Skeletal muscle tissue (tissue), 4 donors: Measurements from ENCODE around the gene GLDC. TPM values are rescaled to one million over a fixed set of nuclear protein-coding genes. Genes with fewer than 3 reads are reported as not detected.
"Not testable (repeated sequence)": the region's sequence is repeated elsewhere in the genome, so short reads cannot be mapped to it uniquely, and the experiment has no call there.

ENCODE experiments used
- H3K27ac ChIP-seq: one replicate; pipeline ENCODE4 v1.7.0; 2013; ENCODE audit warnings: mild to moderate bottlenecking, low read depth, low read length, inconsistent platforms
- H3K27me3 ChIP-seq, 3 donors: one replicate each; pipeline ENCODE4 v1.7.0; 2013; ENCODE audit warnings: low read length in 3 of 3; ENCODE audit not compliant: control insufficient read depth in 3 of 3, insufficient read depth in 3 of 3
- H3K36me3 ChIP-seq, 3 donors: one replicate each; pipeline ENCODE4 v1.7.0; 2013; ENCODE audit warnings: low read length in 3 of 3; ENCODE audit not compliant: control insufficient read depth in 3 of 3, insufficient read depth in 3 of 3
- H3K4me1 ChIP-seq, 3 donors: one replicate each; pipeline ENCODE4 v1.7.0; 2013; ENCODE audit warnings: low read length in 3 of 3, mild to moderate bottlenecking in 3 of 3; ENCODE audit not compliant: control insufficient read depth in 3 of 3, insufficient read depth in 3 of 3
- H3K4me3 ChIP-seq, 3 donors: one replicate each; pipeline ENCODE4 v1.7.0; 2013; ENCODE audit warnings: low read length in 3 of 3
- H3K9ac ChIP-seq, 3 donors: one replicate each; pipeline ENCODE4 v1.7.0; 2013; ENCODE audit warnings: low read length in 3 of 3, mild to moderate bottlenecking in 3 of 3, moderate library complexity in 2 of 3, low read depth in 1 of 3
- H3K9me3 ChIP-seq, 3 donors: one replicate each; pipeline ENCODE4 v1.7.0; 2013; ENCODE audit warnings: low read length in 3 of 3; ENCODE audit not compliant: control insufficient read depth in 3 of 3
- total RNA-seq: library from RNA; depleted of rRNA; stranded (reverse); fragments of >200 nt; gene quantifications from one replicate; pipeline ENCODE4 v1.2.3, GENCODE V29; 2014
- donor health status: Osteomylitis.

GLDC gene
- under 0.01 TPM for total RNA-seq

GRCh38 chr9:6645355-6646292 lies at the start of gene GLDC:
GLDC (minus strand) TSS chr9:6645729; CDS start chr9:6645499, 230 bp downstream.
- no peaks in the 10 kb centered on the region for H3K36me3 ChIP-seq
- peak within 1 kb of the TSS; percentile 67 to 71 (median 67) for H3K4me3 ChIP-seq
- H3K9me3 ChIP-seq, result no peaks in the 10 kb centered on the region
- H3K4me1 ChIP-seq, result peaks cover 4 to 8% (median 5%) of the 10 kb centered on the region in 3 donors
- H3K27me3 ChIP-seq, result peaks cover 0 to 20% (median 8%) of the 10 kb centered on the region in 3 donors
- H3K9ac ChIP-seq, result peak within 1 kb of the TSS in 2 of 3 donors; percentile 50 to 57
- no peak within 1 kb of the TSS for H3K27ac ChIP-seq

GRCh38 chr9:6692881-6693361 lies 47.4 kb upstream of the GLDC start:
- Histone ChIP-seq H3K36me3 (no peaks in the 10 kb centered on the region), H3K9me3 (no peaks in the 10 kb centered on the region), H3K27ac (no peak overlapping the region), H3K27me3 (no peaks in the 10 kb centered on the region), H3K9ac (no peak overlapping the region), H3K4me3 (no peak overlapping the region), H3K4me1 (no peaks in the 10 kb centered on the region)

GRCh38 chr9:6692433-6692832 lies 46.9 kb upstream of the GLDC start:
- Histone ChIP-seq H3K9ac (no peak overlapping the region), H3K9me3 (no peaks in the 10 kb centered on the region), H3K27ac (no peak overlapping the region), H3K27me3 (no peaks in the 10 kb centered on the region), H3K4me1 (no peaks in the 10 kb centered on the region), H3K36me3 (no peaks in the 10 kb centered on the region), H3K4me3 (no peak overlapping the region)

GRCh38 chr9:6690675-6691070 lies 45.1 kb upstream of the GLDC start:
- not testable (repeated sequence) for H3K4me1 ChIP-seq, H3K9me3 ChIP-seq, H3K27me3 ChIP-seq, H3K9ac ChIP-seq, H3K36me3 ChIP-seq, H3K4me3 ChIP-seq, H3K27ac ChIP-seq

- Histone ChIP-seq H3K9ac (no peak overlapping the region), H3K27ac (no peak overlapping the region), H3K4me1 (no peaks in the 10 kb centered on the region), H3K36me3 (no peaks in the 10 kb centered on the region), H3K9me3 (no peaks in the 10 kb centered on the region), H3K4me3 (no peak overlapping the region), H3K27me3 (no peaks in the 10 kb centered on the region)
Measured at GRCh38 chr9:6689893-6690674, 44.6 kb upstream of the GLDC start.

GRCh38 chr9:6687180-6687579 lies 41.7 kb upstream of the GLDC start:
- no peak overlapping the region for H3K27ac ChIP-seq
- no peak overlapping the region for H3K9ac ChIP-seq
- no peaks in the 10 kb centered on the region for H3K36me3 ChIP-seq
- H3K4me1 ChIP-seq, result peaks cover 0 to 2% (median 0%) of the 10 kb centered on the region in 3 donors
- no peak overlapping the region for H3K4me3 ChIP-seq
- no peaks in the 10 kb centered on the region for H3K27me3 ChIP-seq
- no peaks in the 10 kb centered on the region for H3K9me3 ChIP-seq

GRCh38 chr9:6686396-6686795 lies 40.9 kb upstream of the GLDC start:
- no peak overlapping the region for H3K4me3 ChIP-seq
- no peaks in the 10 kb centered on the region for H3K36me3 ChIP-seq
- H3K9ac ChIP-seq, result peak overlapping the region in 1 of 3 donors; percentile 23
- no peaks in the 10 kb centered on the region for H3K9me3 ChIP-seq
- no peak overlapping the region for H3K27ac ChIP-seq
- H3K27me3 ChIP-seq, result no peaks in the 10 kb centered on the region
- H3K4me1 ChIP-seq, result peaks cover 0 to 6% (median 0%) of the 10 kb centered on the region in 3 donors

- Histone ChIP-seq H3K9me3 (no peaks in the 10 kb centered on the region), H3K9ac (peak overlapping the region; percentile 91 to 95 (median 93)), H3K4me3 (peak overlapping the region; percentile 94 to 99 (median 99)), H3K36me3 (no peaks in the 10 kb centered on the region), H3K27me3 (no peaks in the 10 kb centered on the region), H3K4me1 (peaks cover 2 to 10% (median 3%) of the 10 kb centered on the region in 3 donors), H3K27ac (peak overlapping the region; percentile 95)
Measured at GRCh38 chr9:6681957-6682501, 36.5 kb upstream of the GLDC start.

GRCh38 chr9:6681147-6681956 lies 35.8 kb upstream of the GLDC start:
- Histone ChIP-seq H3K4me1 (peaks cover 2 to 10% (median 3%) of the 10 kb centered on the region in 3 donors), H3K9me3 (no peaks in the 10 kb centered on the region), H3K27me3 (no peaks in the 10 kb centered on the region), H3K4me3 (peak overlapping the region; percentile 94 to 99 (median 99)), H3K9ac (peak overlapping the region; percentile 91 to 95 (median 93)), H3K36me3 (no peaks in the 10 kb centered on the region), H3K27ac (peak overlapping the region; percentile 95)
